GM12891 (cell line): ENCODE results near the gene KLK13.

Experiments used
- DNase-seq: peaks from one replicate; pipeline ENCODE4 v3.0.0; 2011; ENCODE audit warnings: low spot score; ENCODE audit not compliant: insufficient read length
- FAIRE-seq: peaks from 2 replicates; lab custom pipeline; 2011; peaks lifted over from hg19 to GRCh38; lab: Jason Lieb, UNC
- PAX5 ChIP-seq: IDR thresholded peaks from 2 replicates; pipeline ENCODE4 v1.6.1; 2011; ENCODE audit warnings: low read length, moderate library complexity, mild to moderate bottlenecking; ENCODE audit not compliant: insufficient read depth, severe bottlenecking
- POLR2A ChIP-seq: IDR thresholded peaks from 2 replicates; pipeline ENCODE4 v1.6.1; 2011; ENCODE audit warnings: low read depth, low read length, control low read depth
- POLR2AphosphoS5 ChIP-seq: IDR thresholded peaks from 2 replicates; pipeline ENCODE4 v1.6.1; 2011; ENCODE audit warnings: low read depth, low read length, control low read depth
- POU2F2 ChIP-seq: IDR thresholded peaks from 2 replicates; pipeline ENCODE4 v1.6.1; 2011; ENCODE audit warnings: low read depth, mild to moderate bottlenecking, control low read depth, low read length, moderate library complexity
- SPI1 ChIP-seq: IDR thresholded peaks from 2 replicates; pipeline ENCODE4 v1.6.1; 2011; ENCODE audit warnings: low read depth, low read length, control low read depth
- TAF1 ChIP-seq: IDR thresholded peaks from 2 replicates; pipeline ENCODE4 v1.6.1; 2011; ENCODE audit warnings: low read depth, low read length, control low read depth

KLK13 gene

DNA sequence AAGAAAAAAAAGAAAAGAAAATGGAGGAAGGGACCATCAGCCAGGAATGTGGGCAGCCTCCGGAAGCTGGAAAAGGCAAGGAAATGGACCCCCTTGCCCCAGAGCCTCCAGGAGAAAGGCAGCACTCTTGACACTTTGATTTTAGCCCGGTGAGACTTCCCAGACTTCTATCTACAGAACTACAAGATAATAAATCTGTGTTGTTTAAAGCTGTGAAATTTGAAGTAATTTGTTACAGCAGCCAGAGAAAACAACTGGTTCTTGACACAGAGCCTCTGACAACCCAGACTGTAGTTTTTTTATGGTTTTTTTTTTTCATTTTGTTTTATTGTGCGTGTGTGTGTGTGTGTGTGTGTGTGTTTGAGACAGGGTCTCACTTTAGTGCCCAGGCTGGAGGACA, 35.7 kb upstream of the KLK13 start:
- DNase-seq, result no peak
- TF ChIP-seq PAX5 (no peak), SPI1 (no peak), TAF1 (no peak), POU2F2 (no peak), POLR2A (no peak), POLR2AphosphoS5 (no peak)
- no peak for FAIRE-seq

GRCh38 chr19:51099047-51099382, 34.1 kb upstream of the KLK13 start:
- no peak for DNase-seq
- no peak for FAIRE-seq
- no peak for TF ChIP-seq PAX5
- TF ChIP-seq POLR2AphosphoS5, result no peak
- TF ChIP-seq POLR2A, result no peak
- no peak for TF ChIP-seq TAF1
- TF ChIP-seq SPI1, result no peak
- no peak for TF ChIP-seq POU2F2

DNA sequence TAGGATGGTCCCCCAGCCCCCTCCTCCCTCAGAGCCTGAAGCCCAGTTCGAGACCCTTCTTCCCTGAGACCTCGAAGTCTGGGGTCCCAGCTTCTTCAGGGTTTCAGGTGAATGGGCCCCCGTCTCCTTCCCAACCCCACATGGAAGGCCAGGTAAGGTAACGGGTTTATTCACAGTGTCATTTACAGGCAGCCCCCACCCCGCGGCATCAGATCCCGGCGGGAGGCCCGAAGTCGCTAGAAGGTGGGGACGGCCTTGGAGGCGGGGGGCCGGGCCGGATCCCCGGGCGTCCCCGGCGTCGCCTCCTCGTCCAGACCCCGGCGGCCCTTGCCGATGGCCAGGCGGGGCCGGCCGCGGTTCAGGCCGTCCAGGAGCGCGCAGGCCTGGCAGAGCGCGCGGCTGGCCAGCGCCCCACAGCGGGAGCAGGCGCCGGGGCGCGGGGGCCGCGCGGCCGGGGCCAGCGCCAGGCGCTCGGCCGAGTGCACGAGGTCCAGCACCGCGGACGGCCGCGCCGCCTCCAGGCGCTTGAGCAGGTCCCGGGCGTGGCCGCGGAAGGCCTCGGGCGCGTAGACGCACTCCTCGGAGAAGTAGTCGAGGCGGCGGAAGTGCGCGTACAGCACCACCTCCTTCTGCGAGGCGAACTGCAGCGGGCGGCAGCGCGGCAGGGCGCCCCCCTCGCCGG, 33.6 kb upstream of the KLK13 start:
- DNase-seq, result no peak
- no peak for FAIRE-seq
- TF ChIP-seq POLR2AphosphoS5 (no peak), POU2F2 (no peak), SPI1 (no peak), POLR2A (no peak), PAX5 (no peak), TAF1 (no peak)

DNA sequence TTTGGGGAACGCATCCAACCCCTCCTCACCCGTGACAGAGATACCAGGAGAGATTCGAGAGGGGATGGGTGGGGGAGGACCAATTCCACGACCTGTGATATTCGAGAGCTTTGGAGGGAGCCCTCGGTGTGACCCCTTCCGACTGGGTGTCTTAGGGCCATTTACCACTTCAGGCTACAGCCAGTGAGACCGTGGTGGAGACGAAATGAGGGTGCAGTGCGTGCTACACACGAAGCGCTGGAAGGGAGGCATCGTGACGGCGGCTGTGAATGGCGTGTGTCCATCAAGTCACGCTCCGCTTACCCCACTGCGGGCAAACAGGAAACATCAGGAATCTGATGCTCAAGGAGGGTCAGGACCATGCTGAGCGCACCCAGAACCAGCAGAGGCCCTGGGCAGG, 32.9 kb upstream of the KLK13 start:
- DNase-seq (no peak), FAIRE-seq (no peak)
- no peak for TF ChIP-seq POU2F2
- no peak for TF ChIP-seq PAX5
- no peak for TF ChIP-seq POLR2AphosphoS5
- TF ChIP-seq TAF1, result no peak
- TF ChIP-seq POLR2A, result no peak
- no peak for TF ChIP-seq SPI1

DNA sequence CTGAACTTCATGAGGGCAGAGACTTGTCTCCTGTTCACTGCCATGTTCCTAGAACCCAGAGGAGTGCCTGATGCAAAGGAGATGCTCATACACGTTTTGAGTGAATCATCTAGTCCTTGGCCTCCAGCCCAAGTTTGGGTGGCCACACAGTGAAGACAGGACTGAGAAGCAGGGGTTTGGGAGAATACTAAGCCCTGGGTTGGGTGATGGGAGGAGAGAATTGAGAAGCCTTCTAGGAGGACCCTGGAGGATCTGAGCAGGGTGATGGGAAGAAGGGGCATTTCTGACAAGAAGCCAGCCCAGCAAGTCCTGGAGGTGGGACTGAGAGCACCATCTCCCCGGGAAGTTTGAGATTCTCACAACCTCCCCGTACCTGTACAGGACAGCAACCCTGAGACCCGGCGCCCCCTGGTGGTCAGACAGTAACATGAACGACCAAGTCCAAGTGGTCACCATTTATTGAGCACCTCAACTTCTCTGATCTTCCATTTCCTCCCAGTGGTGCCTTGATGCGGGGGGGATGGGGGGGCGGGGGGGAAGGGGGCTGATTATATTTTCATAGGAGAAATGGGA, 32.4 kb upstream of the KLK13 start:
- peak; percentile 87 for FAIRE-seq
- peak; percentile 71 for DNase-seq
- no peak for TF ChIP-seq SPI1
- no peak for TF ChIP-seq POU2F2
- TF ChIP-seq POLR2A, result no peak
- no peak for TF ChIP-seq TAF1
- no peak for TF ChIP-seq PAX5
- TF ChIP-seq POLR2AphosphoS5, result no peak

- TF ChIP-seq POLR2AphosphoS5 (no peak; the same call in 1 of the 2 replicates), PAX5 (no peak), POLR2A (no peak), POU2F2 (no peak), TAF1 (no peak), SPI1 (no peak)
- no peak for DNase-seq
- FAIRE-seq, result peak; percentile 28
These were observed 31.7 kb upstream of the KLK13 start for GRCh38 chr19:51096473-51097165.

DNA sequence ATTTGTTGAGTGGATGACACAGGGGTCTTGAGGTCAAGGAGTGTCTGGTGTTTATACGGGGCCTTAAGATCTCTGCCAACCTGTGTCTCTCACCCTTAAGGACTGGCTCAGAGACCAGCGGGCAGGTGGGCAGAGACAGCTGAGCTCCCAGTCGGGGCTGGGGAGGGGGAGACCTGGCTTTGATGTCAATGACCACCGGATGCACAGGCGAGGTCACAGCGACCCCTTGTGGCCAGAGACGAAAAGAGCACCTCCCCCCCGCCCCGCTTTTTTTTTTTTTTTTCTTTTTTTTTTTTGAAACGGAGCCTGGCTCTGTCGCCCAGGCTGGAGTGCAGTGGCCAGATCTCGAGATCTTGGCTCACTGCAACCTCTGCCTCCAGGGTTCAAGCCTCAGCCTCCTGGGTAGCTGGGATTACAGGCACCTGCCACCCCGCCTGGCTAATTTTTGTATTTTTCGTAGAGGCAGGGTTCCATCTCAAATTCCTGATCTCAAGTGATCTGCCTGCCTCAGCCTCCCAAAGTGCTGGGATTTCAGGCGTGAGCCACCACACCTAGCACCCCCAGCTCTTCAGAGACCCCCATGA, 29.9 kb upstream of the KLK13 start:
- no peak for TF ChIP-seq POLR2AphosphoS5
- no peak for TF ChIP-seq POU2F2
- no peak for TF ChIP-seq POLR2A
- no peak for TF ChIP-seq TAF1
- no peak for TF ChIP-seq PAX5
- TF ChIP-seq SPI1, result no peak
- FAIRE-seq (no peak), DNase-seq (peak; percentile 70)

- no peak for DNase-seq
- no peak for TF ChIP-seq PAX5
- TF ChIP-seq SPI1, result no peak
- TF ChIP-seq POLR2A, result no peak
- no peak for TF ChIP-seq POU2F2
- TF ChIP-seq POLR2AphosphoS5, result no peak
- TF ChIP-seq TAF1, result no peak
- FAIRE-seq, result no peak
These were observed 28.8 kb upstream of the KLK13 start for GRCh38 chr19:51093510-51094345.

DNA sequence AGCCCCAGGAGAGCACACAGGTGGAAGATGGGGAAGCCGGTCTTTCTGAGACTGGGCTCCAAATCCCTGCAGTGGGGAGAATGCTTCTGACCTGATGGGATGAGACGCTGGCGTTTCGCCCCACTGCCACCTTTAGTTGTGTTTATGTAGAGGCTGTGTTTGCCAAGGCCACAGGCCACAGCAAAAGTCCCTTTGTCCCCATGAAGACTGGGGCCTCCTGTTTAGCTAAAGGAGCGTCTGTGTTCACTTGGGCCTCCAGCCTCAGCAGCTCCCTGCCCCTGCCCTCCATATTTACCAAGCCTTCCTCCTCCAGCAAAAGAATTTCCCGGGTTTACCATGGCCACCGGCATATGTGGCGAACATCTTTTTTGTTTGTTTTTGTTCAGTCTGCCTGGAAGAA, 28.2 kb upstream of the KLK13 start:
- FAIRE-seq, result no peak
- TF ChIP-seq POLR2A (no peak), POU2F2 (no peak), PAX5 (no peak), SPI1 (no peak), POLR2AphosphoS5 (no peak)
- DNase-seq, result no peak
